Measurements from ENCODE around the gene RAI1.
A peak's percentile ranks its signal among the peaks of the same experiment; 100 is the strongest.

The RAI1 gene

DNA sequence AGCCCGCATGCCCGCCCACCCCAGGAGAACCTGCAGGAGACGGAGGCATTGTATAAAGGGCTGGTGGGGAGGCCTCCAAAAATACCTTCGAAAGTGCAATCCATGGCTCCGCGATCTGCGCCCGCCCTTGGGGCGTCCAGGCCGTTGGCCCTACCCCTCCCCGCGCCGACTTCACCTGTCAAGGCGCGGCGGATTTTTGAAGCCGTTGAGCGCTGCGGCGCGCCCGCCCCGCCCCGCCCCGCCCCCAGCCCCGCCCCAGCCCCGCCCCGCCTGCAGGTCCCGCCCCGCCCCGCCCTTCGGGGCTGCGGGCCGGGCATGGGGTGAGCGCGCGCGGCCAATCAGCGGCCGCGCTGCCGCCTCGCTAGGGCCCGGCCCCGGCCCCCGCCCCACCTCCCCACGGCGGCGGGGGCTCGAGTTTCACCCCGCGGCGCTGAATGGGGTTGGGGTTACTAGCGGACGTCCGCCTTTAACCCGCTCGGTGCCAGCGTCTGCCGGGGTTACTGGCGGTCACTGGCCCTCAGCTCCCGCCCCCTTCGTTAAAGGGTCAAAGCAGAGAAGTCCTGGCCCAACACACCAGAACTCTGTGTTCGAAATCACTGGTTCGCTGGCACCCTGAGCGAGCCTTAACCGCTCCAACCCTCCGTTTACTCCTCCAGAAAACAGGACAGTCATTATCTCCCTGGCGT, 142.3 kb downstream of the RAI1 start (continued):
- no peak for TF ChIP-seq TRIM28 (IDR thresholded peaks at IDR 0.05; ENCODE audit: borderline replicate concordance, low read length)
- no peak for TF ChIP-seq REPIN1 (tag by site-specific recombination; IDR thresholded peaks at IDR 0.05; ENCODE audit: low read depth)
- TF ChIP-seq ZNF664 (tag by site-specific recombination; IDR thresholded peaks at IDR 0.05) = no peak
- no peak; the same call in 1 of the 2 replicates for TF ChIP-seq KLF1 (tag by site-specific recombination; IDR thresholded peaks at IDR 0.05)
- TF ChIP-seq, protein P1, sequence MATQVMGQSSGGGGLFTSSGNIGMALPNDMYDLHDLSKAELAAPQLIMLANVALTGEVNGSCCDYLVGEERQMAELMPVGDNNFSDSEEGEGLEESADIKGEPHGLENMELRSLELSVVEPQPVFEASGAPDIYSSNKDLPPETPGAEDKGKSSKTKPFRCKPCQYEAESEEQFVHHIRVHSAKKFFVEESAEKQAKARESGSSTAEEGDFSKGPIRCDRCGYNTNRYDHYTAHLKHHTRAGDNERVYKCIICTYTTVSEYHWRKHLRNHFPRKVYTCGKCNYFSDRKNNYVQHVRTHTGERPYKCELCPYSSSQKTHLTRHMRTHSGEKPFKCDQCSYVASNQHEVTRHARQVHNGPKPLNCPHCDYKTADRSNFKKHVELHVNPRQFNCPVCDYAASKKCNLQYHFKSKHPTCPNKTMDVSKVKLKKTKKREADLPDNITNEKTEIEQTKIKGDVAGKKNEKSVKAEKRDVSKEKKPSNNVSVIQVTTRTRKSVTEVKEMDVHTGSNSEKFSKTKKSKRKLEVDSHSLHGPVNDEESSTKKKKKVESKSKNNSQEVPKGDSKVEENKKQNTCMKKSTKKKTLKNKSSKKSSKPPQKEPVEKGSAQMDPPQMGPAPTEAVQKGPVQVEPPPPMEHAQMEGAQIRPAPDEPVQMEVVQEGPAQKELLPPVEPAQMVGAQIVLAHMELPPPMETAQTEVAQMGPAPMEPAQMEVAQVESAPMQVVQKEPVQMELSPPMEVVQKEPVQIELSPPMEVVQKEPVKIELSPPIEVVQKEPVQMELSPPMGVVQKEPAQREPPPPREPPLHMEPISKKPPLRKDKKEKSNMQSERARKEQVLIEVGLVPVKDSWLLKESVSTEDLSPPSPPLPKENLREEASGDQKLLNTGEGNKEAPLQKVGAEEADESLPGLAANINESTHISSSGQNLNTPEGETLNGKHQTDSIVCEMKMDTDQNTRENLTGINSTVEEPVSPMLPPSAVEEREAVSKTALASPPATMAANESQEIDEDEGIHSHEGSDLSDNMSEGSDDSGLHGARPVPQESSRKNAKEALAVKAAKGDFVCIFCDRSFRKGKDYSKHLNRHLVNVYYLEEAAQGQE (tag by site-specific recombination; IDR thresholded peaks at IDR 0.05) = no peak
- no peak for TF ChIP-seq ZNF311 (tag by site-specific recombination; IDR thresholded peaks at IDR 0.05; ENCODE audit: borderline replicate concordance)
- TF ChIP-seq ZNF530 (tag by site-specific recombination; IDR thresholded peaks at IDR 0.05; ENCODE audit: low read depth) = no peak
- no peak for TF ChIP-seq ZNF768 (tag by site-specific recombination; IDR thresholded peaks at IDR 0.05)
- peak; percentile 59 for TF ChIP-seq ZNF843 (tag by site-specific recombination; IDR thresholded peaks at IDR 0.05)
- TF ChIP-seq ZNF658 (tag by site-specific recombination; IDR thresholded peaks at IDR 0.05) = no peak
- TF ChIP-seq, protein P2, sequence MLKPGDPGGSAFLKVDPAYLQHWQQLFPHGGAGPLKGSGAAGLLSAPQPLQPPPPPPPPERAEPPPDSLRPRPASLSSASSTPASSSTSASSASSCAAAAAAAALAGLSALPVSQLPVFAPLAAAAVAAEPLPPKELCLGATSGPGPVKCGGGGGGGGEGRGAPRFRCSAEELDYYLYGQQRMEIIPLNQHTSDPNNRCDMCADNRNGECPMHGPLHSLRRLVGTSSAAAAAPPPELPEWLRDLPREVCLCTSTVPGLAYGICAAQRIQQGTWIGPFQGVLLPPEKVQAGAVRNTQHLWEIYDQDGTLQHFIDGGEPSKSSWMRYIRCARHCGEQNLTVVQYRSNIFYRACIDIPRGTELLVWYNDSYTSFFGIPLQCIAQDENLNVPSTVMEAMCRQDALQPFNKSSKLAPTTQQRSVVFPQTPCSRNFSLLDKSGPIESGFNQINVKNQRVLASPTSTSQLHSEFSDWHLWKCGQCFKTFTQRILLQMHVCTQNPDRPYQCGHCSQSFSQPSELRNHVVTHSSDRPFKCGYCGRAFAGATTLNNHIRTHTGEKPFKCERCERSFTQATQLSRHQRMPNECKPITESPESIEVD (tag by site-specific recombination; IDR thresholded peaks at IDR 0.05) = no peak
- peak; percentile 37; the same call in 1 of the 2 replicates for TF ChIP-seq KLF9 (tag by site-specific recombination; IDR thresholded peaks at IDR 0.05; ENCODE audit: low read depth)
- TF ChIP-seq RBAK (tag by site-specific recombination; IDR thresholded peaks at IDR 0.05) = no peak
- TF ChIP-seq GLI2 (tag by site-specific recombination; IDR thresholded peaks at IDR 0.05; ENCODE audit: borderline replicate concordance, low read depth) = no peak
- no peak for TF ChIP-seq PRDM2 (tag by site-specific recombination; IDR thresholded peaks at IDR 0.05; ENCODE audit: borderline replicate concordance)
- TF ChIP-seq, protein P3, sequence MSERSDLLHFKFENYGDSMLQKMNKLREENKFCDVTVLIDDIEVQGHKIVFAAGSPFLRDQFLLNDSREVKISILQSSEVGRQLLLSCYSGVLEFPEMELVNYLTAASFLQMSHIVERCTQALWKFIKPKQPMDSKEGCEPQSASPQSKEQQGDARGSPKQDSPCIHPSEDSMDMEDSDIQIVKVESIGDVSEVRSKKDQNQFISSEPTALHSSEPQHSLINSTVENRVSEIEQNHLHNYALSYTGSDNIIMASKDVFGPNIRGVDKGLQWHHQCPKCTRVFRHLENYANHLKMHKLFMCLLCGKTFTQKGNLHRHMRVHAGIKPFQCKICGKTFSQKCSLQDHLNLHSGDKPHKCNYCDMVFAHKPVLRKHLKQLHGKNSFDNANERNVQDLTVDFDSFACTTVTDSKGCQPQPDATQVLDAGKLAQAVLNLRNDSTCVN (tag by site-specific recombination; optimal IDR thresholded peaks at IDR 0.05) = peak; percentile 61
- no peak for TF ChIP-seq ZNF37A (tag by site-specific recombination; IDR thresholded peaks at IDR 0.05)
- no peak for TF ChIP-seq ZNF211 (tag by site-specific recombination; IDR thresholded peaks at IDR 0.05; ENCODE audit: low read depth)
- no peak for TF ChIP-seq ZNF221 (tag by site-specific recombination; IDR thresholded peaks at IDR 0.05; ENCODE audit: borderline replicate concordance)
- TF ChIP-seq HOXD13 (CRISPR knock-in tag; IDR thresholded peaks at IDR 0.05; ENCODE audit: borderline replicate concordance) = no peak
- TF ChIP-seq ZBTB7A (tag by site-specific recombination; IDR thresholded peaks at IDR 0.05; ENCODE audit: low read depth) = no peak
- no peak for TF ChIP-seq ZNF558 (tag by site-specific recombination; IDR thresholded peaks at IDR 0.05)
- no peak for TF ChIP-seq ZNF19 (tag by site-specific recombination; IDR thresholded peaks at IDR 0.05; ENCODE audit: low read depth)
- TF ChIP-seq ZSCAN16 (tag by site-specific recombination; IDR thresholded peaks at IDR 0.05) = no peak
- TF ChIP-seq, protein P4, sequence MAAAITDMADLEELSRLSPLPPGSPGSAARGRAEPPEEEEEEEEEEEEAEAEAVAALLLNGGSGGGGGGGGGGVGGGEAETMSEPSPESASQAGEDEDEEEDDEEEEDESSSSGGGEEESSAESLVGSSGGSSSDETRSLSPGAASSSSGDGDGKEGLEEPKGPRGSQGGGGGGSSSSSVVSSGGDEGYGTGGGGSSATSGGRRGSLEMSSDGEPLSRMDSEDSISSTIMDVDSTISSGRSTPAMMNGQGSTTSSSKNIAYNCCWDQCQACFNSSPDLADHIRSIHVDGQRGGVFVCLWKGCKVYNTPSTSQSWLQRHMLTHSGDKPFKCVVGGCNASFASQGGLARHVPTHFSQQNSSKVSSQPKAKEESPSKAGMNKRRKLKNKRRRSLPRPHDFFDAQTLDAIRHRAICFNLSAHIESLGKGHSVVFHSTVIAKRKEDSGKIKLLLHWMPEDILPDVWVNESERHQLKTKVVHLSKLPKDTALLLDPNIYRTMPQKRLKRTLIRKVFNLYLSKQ (tag by site-specific recombination; IDR thresholded peaks at IDR 0.05; ENCODE audit: borderline replicate concordance) = no peak

All from HEK293 (cell line).